Measurements from ENCODE around the gene SCT. TPM values are rescaled to one million over a fixed set of nuclear protein-coding genes. Genes with fewer than 3 reads are reported as not detected.
A peak's percentile ranks its signal among the peaks of the same experiment; 100 is the strongest.

SCT gene
- total and polyA plus RNA-seq, 2 of the 4 experiments (the other 2 are of a cell fraction) = not detected

- Histone ChIP-seq H4K5ac (ENCODE audit: low read depth, low read length) (no peak overlapping the region), H4K20me1 (ENCODE audit: insufficient read depth, low read length) (peaks cover 71% of the 10 kb centered on the region), H3K14ac (replicated peaks; ENCODE audit: low read depth, low read length) (no peak overlapping the region), H3K4me1 (ENCODE audit: control insufficient read depth, insufficient read depth, low read length) (peaks cover 7% of the 10 kb centered on the region; the same call in 1 of the 2 replicates), H3K18ac (ENCODE audit: low read depth, low read length) (no peak overlapping the region), H3K4me2 (ENCODE audit: low read depth, low read length) (no peak overlapping the region), H3K4me3 (ENCODE audit: insufficient read depth, low read depth, low read length) (no peak overlapping the region), H2BK5ac (ENCODE audit: low read depth, low read length, poor library complexity, severe bottlenecking) (no peak overlapping the region), H3K36me3 (ENCODE audit: control insufficient read depth, insufficient read depth, low read length) (peaks cover 55% of the 10 kb centered on the region), H3K23ac (ENCODE audit: low read depth, low read length) (no peak overlapping the region), H2BK120ac (ENCODE audit: low read depth, low read length) (no peak overlapping the region), H2AK9ac (replicated peaks; ENCODE audit: low read depth, low read length, poor library complexity) (no peak overlapping the region), H3K27me3 (ENCODE audit: control insufficient read depth, insufficient read depth, low read length) (no peaks in the 10 kb centered on the region), H4K91ac (ENCODE audit: insufficient read depth, low read depth, low read length) (no peak overlapping the region), H2BK15ac (ENCODE audit: low read depth, low read length) (no peak overlapping the region), H2BK20ac (ENCODE audit: low read depth, low read length) (no peak overlapping the region), H3K79me1 (ENCODE audit: low read depth in 1 of 2, low read length in 2 of 2) (peaks cover 33 to 68% of the 10 kb centered on the region in 2 experiments), H3K27ac (ENCODE audit: insufficient read depth, low read length) (no peak overlapping the region), H2AK5ac (ENCODE audit: low read depth, low read length) (no peak overlapping the region), H3K56ac (ENCODE audit: extremely low read depth, insufficient read depth, low read length) (no peak overlapping the region), H4K8ac (ENCODE audit: low read depth in 2 of 2, low read length in 2 of 2) (no peak overlapping the region), H2AFZ (replicated peaks; ENCODE audit: low read length, poor library complexity) (peak overlapping the region; percentile 3), H3K9ac (ENCODE audit: low read depth, low read length) (no peak overlapping the region), H3K4ac (ENCODE audit: low read depth, low read length) (no peak overlapping the region), H3K9me3 (ENCODE audit: control insufficient read depth, insufficient read depth, low read length) (no peaks in the 10 kb centered on the region), H3K9me1 (ENCODE audit: insufficient read depth, low read length) (peaks cover 12% of the 10 kb centered on the region; the same call in 1 of the 2 replicates)
- POLR2A ChIA-PET (ENCODE audit: unreplicated experiment) = no interaction called here
- no CpG with 5 or more reads among the region's 8 CpGs for WGBS, 2 experiments (ENCODE audit: extremely low coverage in 2 of 2, insufficient read length in 1 of 2)
- no peak for DNase-seq
- in situ Hi-C loops (cut with MboI; ENCODE audit: low sequenced_read_pairs) = no loop called here
- CTCF ChIA-PET = no interaction called here
- peak; percentile 6; the same call in 1 of the 2 replicates for ATAC-seq (ENCODE audit: low read depth)
- intact Hi-C loops (cut with micrococcal nuclease) = no loop called here
- no peak for TF ChIP-seq CHD1 (IDR thresholded peaks at IDR 0.05; ENCODE audit: low read depth, low read length)
- no peak for TF ChIP-seq FOS (IDR thresholded peaks at IDR 0.05; ENCODE audit: low read depth, low read length)
- no peak for TF ChIP-seq MXI1 (IDR thresholded peaks at IDR 0.05; ENCODE audit: borderline replicate concordance, low read depth, low read length)
- no peak; the same call in 1 of the 2 replicates for TF ChIP-seq MAZ (IDR thresholded peaks at IDR 0.05; ENCODE audit: borderline replicate concordance, low read depth, low read length)
- dilution Hi-C loops (cut with HindIII; ENCODE audit: low sequenced_read_pairs, unreplicated experiment) = no loop called here
- no TSS peak for BruUV-seq (replicated peaks)
Measured at GRCh38 chr11:587546-587945, 39.4 kb downstream of the SCT start.

Data from IMR-90 (cell line).